SHP77 treated with DMSO at 0.1 percent for 48 hours (cell line): ENCODE data around the gene FAM9C.
"Not testable (repeated sequence)": the region's sequence is repeated elsewhere in the genome, so short reads cannot be mapped to it uniquely, and the experiment has no call there.

Source experiments
- DNase-seq: peaks from one replicate; lab custom pipeline; 2025; lab: John Stamatoyannopoulos, UW

The FAM9C gene

DNA sequence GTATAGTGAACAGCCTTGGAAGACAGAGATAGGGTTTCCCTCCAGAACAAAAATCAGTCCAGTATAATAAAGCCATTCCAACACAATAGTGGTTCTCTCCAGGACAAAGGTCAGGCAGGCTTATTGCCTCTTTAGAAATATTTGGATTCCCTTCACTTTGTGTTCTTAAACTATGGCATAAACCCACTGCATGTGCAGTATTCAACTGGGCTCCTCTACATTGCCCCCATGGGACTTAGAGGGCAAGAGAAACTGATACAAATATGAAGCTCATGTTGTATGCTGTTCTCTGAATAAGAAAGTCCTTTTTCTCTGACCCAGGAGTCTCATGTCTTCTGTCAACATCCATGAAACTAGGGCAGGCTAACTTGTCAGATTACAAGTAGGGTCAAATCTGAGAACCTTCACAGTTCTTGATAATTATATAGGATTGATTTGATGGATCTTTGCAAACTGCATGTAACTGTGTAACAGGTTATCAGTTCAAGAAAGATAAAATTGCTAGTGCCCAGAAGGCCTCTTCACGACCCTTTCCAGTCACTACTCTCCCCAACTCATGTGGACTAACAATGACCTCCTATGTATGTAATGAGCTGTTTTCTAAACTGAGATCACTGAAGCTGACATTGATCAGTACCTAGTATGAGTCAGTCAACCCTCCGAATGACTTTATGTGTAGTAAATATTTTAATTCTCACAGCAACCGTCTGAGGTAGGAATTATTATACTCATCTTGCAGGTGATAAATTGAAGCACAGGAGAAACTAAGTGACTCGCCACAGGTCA lies 31.9 kb upstream of the FAM9C start:
- no peak for DNase-seq

DNA sequence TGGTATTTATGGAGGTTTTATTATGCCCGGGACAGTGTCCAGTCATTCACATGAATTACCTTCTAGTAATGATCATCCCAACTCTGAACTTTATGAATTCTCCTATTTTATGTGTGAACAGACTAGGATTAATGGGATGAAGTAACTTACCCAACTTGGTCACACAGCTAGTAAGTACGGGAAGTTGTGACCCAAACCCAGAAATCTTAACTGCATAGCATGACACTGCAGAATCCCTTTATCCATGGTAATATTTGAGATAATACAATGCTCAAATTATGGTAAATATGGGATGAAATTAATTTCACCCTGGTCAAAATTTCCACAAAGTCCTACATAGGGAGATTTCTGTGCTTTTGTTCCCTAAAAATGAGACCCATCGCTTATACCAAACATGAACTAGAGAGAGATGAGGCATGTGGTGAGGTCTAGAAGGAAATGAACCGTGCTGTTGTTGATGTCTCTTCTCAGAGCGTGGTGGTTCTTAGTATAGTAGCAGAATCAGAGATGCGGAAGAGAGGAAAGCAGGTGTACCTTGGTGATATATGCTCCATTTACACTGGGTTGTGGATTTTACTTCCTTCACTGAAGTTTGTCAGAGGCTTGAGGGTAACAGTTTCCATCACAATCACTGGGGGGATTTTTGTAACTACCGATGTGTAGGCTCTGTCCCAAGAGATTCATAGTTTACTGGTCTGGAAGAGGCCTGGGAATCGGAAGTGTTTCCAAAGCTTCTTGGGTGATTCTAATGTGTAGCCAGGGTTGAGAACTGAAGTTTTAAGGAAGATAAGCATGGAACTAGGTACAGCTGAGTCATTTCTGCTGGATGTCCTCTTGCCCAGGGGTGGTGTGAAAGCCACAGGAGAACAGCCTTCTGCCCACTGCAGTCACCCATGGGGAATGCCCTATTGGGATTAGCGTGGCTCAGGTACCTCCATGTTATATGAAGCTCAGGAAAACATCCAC lies 30.2 kb upstream of the FAM9C start:
- DNase-seq: no peak

DNA sequence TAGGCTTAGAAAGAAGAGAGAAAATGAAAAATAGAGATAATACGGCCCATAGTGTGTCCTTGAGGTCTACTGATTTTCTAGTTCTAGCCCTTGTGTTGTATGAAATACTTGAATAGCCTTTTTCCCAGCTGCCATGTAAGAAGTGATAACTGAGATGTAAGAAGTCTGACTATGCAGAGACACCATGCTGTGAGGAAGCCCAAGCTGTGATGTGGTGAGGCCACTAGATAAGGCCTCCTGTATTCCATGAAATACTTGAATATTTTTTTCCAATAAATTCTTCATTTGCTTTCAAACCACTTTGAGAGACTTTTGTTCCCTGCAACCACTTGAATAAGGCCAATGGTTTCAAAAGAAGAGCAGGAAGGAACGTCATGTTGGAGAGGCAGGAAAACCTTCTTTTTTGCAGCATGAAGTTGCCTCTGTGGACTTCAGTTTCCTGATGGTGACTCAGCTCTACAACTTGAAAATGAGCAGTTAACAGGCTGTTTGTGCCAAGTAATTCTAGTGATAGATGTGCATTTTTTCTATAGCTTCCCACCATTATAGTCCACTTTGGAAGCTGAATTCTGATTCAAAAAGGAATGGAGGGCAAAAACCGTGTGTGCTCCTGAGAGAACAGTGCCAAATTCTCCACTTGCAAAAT lies 25.5 kb upstream of the FAM9C start:
- DNase-seq: no peak

DNA sequence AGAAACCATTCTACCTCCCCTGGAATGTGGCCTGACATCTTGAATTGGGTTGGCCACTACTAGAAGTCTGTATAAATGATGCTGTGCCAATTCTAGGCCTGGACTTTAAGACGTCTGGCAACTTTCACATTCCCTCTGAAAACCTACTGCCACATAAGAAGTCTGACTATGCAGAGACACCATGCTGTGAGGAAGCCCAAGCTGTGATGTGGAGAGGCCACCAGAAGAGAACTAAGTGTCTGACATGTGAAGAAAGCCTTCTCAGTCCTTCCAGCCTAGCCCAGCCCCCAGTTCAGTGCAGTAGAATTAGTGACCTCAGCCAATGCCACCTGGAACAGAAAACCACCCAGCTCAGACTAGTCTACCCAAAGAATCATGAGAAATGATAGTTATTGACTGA lies 24.2 kb upstream of the FAM9C start:
- no peak for DNase-seq

DNA sequence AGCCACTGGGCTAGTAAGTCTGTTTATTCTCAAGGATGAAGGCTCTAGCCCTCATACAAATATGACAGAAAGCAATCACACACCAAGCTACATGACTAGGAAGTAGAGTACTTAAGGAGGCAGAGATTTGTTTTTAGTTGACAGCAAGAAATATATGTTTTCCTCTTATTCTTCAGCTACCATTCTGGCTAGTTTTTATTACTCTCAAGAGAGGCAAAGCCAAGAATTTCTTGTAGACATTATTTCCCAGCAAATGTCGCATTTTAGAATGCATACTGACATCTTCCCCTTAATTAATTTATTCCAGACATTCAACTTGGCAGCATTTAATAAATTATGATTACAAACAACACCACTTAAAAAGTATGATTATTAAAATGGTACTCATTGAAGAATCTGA lies 23.4 kb upstream of the FAM9C start:
- no peak for DNase-seq

DNA sequence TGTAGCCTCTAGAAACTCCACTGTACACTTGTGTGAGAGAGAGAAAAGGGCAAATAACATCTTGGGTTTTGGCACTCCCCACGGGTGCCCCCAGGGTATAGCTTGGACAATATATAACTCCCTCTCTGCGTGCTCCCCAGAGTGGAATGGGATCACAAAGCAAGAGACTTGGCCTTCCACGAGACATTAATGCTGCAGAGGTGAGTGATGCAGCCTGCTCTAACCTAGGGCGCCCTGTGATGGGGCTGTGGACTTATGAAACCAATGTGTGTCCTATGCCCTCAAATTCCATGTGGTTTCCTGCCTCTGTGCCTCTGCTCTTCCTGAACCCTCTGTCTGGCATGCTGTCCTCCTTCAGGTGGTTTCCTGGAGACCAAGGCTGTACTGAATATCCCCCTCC lies 22.0 kb upstream of the FAM9C start:
- no peak for DNase-seq

DNA sequence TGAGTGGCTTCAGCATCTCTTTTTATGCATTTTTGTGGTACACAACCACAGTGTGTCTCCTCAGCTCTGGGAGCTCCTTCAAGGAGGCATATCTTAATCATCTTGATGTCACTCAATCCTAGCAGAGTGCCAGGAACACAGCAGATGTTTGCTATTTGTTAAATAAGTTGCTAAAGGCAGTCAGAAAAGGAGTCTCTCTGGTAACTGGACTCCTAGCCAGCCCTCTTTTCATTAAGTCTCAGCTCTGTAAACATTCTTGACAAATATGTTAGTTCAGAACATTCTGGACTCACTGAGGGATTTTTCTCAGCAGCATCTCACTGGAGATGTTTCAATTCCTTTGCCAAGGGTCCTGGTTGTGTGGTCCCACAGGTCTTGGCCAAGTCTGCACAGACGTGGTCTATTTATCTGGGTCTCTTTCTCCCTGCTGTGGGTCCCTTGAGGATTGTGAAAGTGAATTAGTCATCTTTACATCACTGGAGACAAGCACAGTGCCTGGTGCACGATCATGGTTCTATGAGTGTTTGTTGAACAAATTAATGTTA lies 20.3 kb upstream of the FAM9C start:
- no peak for DNase-seq

DNA sequence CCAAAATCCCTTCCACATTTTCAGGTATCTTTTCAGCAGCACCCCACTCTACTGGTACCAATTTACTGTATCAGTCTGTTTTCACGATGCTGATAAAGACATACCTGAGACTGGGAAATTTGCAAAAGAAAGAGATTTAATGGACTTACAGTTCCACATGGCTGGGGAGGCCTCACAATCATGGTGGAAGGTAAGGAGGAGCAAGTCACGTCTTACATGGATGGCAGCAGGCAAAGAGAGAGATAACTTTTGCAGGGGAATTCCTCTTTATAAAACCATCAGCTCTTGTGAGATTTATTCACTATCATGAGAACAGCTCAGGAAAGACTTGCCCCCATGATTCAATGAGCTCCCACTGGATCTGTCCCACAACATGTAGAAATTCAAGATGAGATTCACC lies 18.7 kb upstream of the FAM9C start:
- DNase-seq: not testable (repeated sequence)

DNA sequence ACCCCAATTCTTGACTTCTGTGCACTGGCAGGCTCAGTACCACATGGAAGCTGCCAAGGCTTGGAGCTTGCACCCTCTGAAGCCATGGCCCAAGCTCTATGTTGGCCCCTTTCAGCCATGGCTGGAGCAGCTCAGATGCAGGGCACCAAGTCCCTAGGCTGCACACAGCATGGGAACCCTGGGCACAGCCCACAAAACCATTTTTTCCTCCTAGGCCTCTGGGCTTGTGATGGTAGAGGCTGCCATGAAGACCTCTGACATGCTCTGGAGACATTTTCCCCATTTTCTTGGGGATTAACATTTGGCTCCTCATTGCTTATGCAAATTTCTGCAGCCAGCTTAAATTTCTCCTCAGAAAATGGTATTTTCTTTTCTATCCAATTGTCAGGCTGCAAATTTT lies 17.9 kb upstream of the FAM9C start:
- DNase-seq: not testable (repeated sequence)

DNA sequence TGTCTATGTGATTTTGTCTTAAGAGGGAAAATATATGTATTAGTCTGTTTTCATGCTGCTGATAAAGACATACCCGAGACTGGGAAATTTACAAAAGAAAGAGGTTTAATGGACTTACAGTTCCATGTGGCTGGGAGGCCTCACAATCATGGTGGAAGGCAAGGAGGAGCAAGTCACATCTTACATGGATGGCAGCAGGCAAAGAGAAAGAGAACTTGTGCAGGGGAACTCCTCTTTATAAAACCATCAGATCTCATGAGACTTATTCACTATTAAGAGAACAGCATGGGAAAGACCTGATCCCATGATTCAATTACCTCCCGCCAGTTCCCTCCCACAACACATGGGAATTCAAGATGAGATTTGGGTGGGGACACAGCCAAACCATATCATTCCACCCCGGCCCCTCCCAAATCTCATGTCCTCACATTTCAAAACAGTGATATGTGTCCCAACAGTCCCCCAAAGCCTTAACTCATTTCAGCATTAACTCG lies 16.8 kb upstream of the FAM9C start:
- DNase-seq: not testable (repeated sequence)

DNA sequence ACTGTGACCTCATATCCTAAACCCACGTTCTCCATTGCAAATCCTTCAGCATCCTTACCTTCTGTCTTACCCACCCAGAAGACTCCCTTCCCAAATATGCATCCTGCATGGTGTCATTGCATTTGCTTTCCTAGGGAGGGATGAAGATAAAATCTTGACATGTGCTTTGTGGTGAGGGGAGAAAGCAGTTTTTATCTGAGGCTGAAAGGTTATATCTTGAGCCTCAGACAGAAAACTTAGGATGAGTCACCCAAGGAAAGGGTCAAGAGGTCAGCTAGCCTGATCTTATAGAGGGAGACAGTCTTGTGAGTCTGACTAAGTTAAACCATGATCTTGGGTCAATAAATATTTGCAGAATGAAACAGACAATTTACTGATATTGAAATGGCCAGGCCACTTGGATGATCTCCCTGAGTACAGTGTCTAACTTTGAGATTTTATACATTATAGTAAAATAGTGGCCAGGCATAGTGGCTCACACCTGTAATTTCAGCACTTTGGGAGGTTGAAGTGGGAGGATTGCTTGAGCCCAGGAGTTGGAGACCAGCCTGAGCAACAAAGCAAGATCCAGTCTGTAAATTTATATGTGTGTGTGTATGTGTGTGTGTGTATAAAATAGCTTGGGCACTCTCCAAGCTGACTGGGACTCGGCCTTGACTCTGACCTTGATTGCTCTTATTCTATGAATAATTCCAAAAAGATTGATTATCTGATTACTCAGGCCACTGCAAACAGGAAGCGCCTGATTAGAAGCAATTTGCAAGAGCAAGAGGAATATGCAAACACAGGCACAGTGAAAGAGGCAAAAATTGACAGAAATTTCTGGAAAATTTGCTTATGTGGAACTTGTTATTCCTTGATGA lies 15.4 kb upstream of the FAM9C start:
- DNase-seq: no peak

DNA sequence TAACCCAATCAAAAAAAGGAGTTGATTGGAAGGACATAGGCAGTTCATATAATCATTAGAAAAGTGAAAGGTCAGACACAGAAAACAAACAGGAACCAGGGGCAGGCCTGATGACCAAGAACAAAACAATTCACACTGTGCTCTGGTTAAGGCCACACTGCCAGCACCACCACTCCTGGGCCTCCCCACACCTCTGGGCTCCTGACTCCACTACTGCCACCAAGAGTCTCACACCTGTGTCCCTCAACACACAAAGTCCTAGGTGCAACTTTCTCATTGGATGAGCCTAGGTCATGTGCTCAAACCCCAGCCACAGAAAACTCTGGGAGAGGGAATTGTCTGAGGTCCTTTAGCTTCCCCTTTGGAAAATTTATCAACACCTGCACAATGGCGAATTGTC lies 11.1 kb upstream of the FAM9C start:
- DNase-seq: no peak

DNA sequence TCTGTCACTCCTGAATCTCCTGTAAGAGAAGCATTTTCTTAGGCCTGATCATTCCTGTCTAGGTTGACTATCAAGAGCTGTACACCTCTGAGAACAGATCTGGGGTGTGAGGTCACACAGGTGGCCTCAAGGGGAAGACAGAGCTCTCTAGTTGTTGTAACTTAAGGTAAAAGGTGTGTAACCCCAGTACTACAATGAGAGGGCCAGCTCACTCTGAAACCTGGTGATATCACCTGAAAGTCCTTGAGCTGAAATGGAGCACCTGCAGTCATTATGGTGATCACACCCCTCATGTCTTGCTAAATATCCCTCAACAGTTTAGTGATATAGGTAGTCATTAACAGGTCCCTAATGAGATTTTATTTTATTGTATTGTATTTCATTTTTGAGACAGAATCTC lies 8.8 kb upstream of the FAM9C start:
- DNase-seq: no peak

DNA sequence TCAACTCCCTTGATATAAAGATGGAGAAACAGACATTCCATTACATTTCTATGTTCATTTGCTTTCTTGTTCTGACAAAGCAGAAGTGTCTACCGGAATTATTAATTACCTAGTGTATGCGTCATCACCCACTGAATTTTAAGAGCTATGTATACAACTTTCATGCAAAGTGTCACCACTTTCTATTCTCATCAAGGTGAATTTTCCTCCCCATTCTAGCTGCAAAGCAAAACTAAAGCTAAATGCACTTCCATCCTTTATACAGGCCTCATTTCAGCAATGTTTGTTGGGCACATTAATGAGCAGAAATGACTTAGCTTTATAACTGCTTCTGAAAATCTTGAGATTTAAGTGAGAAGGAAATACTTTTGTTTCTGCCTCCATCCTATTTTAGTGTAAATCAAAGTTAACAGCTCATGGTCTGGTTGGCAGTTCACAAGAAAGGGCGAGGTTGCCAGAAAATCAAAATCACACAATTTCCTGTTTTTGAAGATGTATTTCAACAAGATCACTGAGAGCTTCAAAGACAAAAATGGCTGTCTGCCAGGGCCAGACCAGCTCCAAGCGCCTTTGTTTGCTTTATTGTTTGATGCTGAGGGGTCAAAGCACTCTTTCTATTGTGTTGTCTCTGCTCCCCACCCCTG lies 7.2 kb upstream of the FAM9C start:
- DNase-seq: no peak

DNA sequence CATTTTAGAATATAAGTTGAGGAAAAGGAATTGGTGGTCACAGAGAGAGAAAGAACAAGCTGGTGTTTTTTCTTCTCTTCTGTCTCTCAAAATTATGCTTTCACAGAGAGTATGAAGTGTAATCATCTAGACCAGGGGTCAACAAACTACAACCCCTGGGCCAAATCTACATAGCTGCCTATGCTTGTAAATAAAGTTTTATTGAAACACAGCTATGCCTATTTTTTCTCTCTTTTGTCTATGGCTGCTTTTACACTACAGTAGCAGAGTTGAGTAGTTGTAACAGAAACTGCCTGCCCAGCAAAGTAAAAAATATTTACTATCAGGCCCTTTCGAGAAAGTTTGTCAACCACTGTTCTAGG lies 6.7 kb upstream of the FAM9C start:
- DNase-seq: no peak

DNA sequence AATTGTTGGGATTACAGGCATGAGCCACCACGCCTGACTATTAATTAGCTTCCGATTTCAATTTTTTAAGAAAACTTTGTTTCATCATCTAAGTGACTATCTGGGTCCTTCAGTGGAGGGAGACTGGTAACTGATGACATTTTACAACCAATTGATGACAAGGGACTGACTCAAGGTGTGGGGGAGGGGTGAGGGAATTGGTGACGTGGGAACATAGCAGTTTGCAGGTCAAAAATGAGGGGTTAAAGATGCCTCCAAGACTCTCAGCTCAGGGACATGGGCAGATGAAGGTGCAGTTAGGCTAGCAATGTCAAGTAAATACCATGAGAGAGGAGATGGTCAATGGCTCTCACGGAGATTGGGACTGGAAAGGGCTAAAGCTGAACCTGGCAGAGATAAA lies 5.7 kb upstream of the FAM9C start:
- no peak for DNase-seq

DNA sequence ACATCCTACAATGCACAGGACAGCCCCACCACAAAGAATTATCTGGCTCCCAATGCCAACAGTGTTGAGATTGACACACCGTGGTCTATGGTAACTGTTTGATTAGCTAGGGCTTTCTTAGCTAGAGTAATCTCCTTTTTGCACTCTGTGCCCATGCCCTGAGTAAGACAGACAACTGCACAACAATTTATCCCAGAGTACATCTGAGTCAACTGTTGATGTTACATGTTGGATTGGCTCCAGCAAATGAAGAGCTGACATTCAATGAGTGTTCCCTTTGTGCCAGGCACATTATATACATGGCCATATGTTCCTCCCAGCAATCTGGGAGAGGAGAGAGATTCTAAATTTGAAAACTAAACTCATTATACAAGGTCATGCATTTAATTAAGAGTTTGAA lies 3.9 kb upstream of the FAM9C start:
- no peak for DNase-seq

DNA sequence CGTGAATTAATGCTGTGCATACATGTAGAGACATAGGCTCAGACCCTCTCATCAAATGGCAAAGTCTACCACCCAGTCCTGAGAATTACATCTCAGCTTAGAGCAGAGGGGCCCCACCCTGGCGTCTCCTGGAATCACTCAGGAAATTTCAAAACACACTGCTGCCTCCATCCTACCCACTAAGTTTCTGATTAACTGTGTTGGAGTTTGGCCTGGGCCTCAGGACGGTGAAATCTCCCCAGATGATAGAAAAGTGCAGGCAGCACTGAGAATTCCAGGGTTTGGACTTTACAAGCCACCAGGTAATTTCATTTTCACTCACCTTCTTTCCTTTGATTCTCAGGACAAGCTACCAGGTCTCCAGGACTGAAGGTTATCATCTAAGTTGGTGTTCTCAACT lies 3.3 kb upstream of the FAM9C start:
- no peak for DNase-seq

DNA sequence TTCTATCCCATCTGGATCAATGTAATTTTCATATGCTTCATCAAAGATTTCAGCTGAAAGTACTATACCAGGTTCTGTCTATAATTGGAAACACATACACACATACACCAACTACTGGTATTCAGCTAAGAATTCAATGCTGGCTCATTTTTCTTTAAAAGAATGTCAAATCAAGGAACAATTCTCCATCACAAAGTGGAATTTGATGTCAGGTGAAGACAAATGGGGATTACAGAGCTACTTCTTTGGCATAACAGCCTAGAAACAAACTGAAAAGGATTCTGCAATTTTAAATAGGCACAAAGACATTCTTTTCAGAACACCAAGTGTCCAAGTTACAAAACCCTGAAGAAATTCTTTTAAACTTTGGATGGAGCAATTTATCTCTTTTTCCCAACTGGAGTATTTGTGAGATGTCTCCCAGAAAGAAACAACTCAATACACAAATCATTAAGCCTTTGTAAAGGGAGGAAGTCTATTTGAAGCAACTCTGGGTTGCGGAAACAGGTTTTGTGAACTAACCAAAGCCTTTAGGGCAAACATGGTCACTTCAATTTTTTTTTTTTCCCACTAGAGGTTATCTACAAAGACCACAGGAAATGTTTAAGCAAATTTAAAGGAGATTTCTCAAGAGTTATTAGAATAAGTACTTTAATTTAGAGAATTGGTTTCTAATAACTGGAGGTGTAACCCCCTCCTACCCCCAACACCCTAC lies 1.9 kb upstream of the FAM9C start:
- no peak for DNase-seq

DNA sequence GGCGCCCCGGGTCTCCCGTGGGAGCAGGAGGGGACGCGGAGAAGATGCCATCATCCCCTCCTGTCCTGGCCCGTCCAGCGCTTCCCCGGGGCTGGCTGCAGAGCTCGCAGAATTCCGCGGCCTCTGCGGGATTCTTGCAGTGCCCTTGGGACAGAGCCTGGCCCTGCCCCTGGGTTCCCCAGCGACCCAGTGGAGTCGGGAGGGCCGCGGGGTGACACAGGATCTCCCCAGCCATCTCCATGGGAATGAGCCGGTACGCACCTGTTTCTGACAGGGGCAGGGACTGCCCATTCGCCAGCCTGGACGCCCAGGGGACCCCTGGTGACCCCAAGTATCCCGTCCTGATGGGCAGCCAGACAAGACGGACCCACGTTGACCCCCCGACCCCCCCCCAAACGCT lies 482 bp downstream of the FAM9C start:
- DNase-seq: no peak
